Measurements from ENCODE around the gene TBC1D13.
"Not testable (repeated sequence)": the region's sequence is repeated elsewhere in the genome, so short reads cannot be mapped to it uniquely, and the experiment has no call there.

Gene TBC1D13

DNA sequence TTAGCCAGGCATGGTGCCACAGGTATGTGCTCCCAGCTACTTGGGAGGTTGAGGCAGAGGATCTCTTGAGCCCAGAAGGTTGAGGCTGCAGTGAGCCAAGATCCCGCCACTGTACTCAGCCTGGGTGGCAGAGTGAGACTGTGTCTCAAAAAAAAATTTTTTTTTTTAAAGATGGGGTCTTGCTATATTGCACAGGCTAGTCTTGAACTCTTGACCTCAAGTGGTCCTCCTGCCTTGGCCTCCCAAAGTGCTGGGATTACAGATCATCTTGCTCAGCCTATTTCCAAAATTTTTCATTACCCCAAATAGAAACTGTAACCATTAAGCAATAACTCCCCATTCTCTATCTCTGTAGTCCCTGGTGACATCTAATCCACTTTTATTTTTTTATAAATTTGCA lies 4.4 kb upstream of the TBC1D13 start:
- DNase-seq (ENCODE audit: low read depth in 2 of 2), result no peak

DNA sequence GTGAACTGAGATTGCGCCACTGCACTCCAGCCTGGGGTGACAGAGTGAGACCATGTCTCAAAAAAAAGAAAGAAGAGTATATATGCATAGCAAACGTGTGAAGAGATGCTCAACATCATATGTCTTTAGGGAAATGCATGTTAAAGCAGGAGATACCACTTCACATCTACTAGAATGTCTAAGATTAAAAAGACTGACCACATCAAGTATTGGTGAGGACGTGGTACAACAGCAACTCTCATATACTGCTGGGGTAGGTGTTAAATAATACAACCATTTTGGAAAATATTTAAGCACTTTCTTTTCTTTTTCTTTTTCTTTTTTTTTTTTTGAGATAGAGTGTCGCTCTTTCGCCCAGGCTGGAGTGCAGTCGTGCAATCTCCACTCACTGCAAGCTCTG lies 1.6 kb upstream of the TBC1D13 start:
- no peak for DNase-seq (ENCODE audit: low read depth in 2 of 2)

DNA sequence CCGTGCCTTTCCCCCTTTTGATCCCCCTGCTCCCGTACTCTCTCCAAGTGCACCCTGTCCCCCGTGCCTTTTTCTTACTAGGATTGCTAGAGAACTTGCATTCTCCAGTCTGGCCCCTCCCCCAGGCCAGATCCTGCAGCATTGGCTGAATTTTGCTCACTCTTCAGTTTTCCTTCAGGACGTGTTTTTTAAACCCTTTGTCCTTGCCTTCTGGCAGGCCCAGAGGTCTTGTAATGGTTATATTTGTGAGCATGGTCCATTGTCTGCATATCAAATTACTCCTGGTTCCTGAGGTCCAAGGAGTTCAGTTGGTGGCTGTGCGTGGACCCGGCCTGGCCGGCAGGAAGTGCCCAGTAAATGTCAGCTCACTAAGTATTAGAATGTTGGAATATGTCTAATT lies 606 bp downstream of the TBC1D13 start:
- no peak for DNase-seq (ENCODE audit: low read depth in 2 of 2)

DNA sequence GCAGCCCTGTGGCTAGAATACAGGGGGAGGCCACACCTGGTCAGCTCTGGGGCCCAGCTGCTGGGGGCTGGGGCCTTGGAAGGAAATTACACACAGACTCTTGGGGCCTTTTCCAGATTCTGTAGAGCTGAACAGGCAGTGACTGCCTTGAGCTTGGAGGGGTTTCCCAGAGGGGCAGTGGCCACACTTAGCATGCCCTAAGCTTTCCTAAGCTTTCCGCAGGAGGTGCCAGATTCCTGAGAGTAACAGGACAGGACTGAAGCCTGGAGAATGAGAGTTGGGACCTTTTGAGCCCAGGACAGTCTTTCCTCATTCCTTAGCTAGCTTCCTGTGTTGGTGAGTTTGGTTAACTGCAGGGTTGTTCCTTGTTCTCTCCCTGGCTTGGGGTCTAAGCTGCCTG lies 1.4 kb downstream of the TBC1D13 start:
- no peak for DNase-seq (ENCODE audit: low read depth in 2 of 2)

DNA sequence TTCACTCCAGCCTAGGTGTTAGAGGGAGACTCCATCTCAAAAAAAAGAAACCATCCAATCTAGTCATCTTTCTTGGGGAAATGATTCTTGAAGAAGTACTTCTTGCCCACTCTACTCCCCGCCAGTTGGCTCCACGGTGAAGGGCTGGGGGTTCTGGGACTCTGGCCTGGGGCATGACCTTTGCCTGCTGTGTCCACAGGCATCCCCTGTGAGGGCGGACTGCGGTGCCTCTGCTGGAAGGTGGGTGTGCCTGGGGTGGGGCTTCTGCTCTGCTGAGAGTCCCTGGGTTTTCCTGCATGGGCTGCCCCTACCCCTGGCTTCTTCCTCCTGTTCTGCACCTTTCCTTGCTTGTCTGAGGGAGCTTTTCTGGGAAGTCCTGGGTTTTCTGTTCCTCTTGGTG lies 3.5 kb downstream of the TBC1D13 start:
- DNase-seq (ENCODE audit: low read depth in 2 of 2), result no peak

DNA sequence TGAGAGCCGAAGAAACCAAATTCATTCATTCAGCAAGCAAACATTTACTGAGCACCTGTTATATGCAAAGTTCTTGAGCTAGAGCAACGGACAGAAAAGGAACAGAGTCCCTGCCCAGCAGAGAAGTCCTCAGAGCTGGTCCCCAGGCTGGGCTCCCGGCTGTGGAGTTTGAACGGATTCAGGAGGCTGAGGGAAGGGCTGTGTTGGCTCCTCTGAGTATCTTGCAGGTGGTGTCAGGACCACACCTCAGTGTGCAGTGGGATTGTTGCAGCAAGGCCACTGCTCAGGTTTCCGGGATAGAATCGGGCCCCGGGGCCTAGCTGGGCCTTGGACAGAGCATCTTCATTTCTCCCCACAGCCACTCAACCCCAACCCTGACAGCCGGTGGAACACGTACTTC lies 5.1 kb downstream of the TBC1D13 start:
- DNase-seq (ENCODE audit: low read depth in 2 of 2), result no peak

DNA sequence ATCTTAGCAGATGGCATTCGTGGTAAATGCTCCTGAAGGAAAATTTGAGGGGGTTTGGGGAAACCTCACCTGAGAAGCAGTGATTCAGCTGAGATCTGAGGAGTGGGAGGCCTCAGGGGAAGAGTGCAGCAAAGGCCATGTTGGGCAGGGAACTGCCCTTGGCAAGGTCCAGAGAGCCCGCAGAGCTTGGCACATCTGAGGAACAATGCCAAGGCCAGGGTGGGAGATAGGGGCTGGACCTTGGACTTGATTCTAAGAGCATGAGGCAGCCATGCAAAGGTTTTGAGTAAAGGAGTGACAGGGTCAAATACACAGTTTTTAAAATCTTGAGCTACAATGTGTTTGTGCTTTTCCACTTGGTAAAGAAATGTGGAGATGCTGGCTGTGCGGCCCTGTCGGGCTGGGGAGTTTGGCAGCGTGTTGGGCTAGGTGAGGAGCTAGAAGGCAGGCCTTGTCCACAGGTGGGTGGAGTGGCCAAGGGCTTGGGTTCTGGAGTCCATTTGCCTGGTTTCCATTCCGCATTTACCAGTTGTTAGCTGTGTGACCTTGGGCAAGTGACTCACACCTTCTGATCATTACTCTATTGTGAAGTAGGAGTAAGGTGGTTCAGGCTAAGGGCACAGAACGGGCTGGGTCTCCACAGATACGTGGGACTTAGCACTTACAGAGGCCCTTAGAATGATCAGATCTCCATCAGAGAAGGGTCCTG lies 6.1 kb downstream of the TBC1D13 start:
- DNase-seq (ENCODE audit: low read depth in 2 of 2), result no peak

DNA sequence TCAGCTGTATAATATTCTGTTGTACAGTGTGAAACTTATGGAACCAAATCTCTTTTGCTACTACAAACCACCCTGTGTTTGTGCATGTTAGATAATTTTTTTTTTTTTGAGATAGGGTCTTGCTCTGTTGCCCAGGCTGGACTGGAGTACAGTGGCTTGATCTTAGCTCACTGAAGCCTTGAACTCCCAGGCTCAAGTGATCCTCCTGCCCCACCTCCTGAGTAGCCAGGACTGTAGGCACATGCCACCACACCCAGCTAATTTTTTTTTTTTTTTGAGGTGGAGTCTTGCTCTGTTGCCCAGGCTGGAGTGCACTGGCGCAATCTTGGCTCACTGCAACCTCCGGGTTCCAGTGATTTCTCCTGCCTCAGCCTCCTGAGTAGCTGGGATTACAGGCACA lies 7.9 kb downstream of the TBC1D13 start:
- not testable (repeated sequence) for DNase-seq (ENCODE audit: low read depth in 2 of 2)

DNA sequence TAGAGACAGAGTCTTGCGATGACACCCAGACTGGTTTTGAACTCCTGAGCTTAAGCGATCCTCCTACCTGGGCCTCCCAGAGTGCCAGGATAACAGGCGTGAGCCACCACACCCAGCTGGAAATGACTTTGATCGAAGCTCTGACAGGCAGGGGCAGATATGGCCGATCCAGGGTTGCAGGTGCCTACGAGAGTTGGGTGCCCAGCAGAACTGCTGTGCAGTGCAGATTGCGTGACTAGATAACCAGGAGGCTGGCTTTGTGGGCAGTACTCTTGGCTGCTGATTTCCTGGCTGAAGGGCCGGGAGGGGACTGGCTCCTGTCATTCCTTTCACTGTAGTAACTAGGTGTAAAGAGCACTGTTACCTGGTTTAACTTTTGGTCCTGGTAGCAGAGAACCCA lies 11.8 kb downstream of the TBC1D13 start:
- DNase-seq (ENCODE audit: low read depth in 2 of 2), result no peak

DNA sequence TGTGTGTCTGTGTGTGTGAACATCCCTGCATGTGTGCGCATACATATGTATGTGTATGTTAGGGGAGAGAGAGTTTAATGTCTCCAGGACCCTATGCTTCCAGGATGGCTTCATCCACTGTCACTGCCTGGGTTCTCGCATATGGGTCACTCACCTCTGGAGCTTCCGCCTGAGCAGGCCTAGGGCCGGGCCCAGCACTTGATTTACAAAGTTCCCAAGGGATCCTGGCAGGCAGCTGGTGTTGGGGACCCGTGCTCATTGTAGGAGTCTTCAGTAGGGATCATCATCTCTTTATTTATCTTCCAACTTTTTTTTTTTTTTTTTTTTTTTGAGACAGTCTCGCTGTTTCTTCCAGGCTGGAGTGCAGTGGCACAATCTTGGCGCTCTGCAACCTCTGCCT lies 13.0 kb downstream of the TBC1D13 start:
- no peak for DNase-seq (ENCODE audit: low read depth in 2 of 2)

DNA sequence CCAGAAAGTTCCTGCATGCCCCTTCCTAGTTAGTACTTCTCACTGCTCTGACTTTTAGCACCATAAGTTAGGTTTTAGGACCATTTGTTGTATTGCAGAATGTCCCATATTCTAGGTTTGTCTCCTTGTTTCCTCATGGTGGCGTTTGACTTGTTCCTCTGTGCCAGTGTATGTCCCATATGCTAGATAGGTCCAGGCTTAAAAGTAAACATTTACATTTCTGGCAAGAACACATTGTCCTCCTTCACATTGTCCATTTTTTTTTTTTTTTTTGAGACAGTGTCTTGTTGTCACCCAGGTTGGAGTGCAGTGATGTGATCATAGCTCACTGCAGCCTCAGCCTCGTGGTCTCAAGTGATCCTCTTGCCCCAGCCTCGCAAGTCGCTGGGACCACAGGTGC lies 15.4 kb downstream of the TBC1D13 start:
- DNase-seq (ENCODE audit: low read depth in 2 of 2), result no peak

DNA sequence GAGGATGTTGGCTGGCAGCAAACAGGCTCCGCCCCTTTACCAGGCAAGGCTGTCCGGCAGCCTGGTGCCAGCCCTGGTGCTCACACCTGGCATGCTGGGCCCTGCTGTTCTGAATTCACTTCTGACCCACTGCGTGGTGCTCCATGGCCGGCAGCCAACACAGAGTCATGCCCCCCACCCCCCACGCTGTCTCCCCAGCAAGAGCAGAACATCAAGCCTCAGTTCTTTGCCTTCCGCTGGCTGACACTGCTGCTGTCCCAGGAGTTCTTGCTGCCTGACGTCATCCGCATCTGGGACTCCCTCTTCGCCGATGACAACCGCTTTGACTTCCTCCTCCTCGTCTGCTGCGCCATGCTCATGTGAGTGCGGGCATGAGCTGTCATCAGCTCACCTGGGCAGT lies 18.6 kb downstream of the TBC1D13 start:
- no peak for DNase-seq (ENCODE audit: low read depth in 2 of 2)

DNA sequence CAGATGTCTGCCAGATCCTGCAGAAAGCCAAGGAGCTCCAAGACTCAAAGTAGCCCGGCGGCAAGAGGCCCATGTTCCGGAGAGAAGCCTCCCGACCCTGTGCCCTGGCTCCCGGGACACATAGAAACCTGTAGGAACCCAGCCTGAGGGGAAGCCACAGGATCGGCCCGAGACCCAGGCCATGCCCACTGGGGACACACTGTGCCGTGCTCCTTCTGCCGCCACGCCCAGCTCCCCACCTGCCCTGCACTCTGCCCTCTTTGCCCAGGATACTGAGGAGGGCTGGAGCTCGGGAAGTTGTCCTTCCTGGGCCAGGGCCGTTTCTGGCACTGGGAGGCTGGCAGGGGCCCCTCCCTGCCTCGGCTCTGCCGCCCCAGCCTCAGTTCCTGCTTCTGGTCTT lies 20.8 kb downstream of the TBC1D13 start:
- no peak for DNase-seq (ENCODE audit: low read depth in 2 of 2)

DNA sequence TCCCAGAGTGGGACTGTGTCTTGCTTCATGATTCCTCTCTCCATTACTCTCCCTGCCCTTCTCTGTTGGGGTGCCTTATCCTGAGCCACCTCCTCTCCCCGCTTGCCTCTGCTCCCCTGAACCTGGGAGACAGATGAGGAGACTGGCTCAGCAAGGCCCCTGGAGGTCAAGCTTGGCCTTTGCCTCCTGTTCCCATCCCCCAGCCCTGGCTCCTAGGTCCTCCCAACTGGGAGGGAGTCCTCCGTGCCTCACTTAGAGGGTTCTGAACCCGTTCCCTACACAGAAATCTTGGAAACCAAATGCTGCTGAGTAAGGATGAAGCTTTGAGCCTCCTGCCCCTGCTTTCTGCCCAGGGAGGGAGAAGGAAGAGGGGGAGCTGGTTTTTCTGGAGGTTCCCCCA lies 21.5 kb downstream of the TBC1D13 start:
- DNase-seq (ENCODE audit: low read depth in 2 of 2), result no peak

DNA sequence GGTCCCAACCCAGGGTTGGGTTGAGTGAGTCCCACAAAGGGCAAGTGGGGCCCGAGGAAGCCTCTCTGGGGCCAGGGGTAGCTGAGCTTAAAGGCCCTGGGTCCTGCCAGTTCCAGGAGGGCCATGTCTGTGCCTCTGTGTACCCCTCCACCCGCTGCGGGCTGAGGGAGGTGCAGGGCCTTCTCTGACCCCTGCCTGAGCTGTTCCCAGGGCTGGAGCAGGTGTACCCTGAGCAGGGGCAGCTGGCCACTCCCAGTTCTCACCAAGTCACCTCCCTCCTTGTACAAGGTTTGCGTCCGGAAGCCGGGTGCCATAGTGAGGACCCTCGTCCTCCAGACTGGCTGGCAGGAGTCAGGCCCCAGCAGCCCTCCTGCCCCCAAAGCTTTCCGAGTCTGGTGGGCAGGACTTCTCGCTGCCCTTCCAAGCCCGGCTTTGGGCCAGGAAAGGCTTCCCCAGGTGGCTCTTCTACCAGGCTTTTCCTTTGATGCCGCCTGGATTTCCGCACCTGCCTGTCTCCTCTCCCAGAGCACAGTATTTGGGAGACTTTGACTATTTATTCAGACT lies 22.1 kb downstream of the TBC1D13 start:
- DNase-seq (ENCODE audit: low read depth in 2 of 2), result no peak

DNA sequence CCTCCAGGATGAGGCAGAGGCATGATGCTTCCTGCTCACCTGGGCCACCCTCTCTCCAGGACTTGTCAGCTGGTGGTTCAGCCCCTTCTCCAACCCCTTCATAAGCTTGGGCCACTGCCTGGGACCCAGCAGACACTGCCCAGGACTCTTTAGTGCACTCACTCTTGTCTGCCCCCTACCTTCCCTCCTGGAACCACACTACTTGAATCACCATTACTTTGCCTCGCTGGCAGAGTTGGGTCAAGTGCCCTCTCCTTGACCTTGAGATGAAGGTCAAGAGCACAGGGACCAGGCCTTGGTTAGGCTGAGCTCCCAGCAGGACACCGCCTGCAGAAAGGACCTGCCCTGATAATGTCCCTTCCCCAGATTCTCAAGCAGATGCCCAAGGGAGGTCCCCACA lies 22.8 kb downstream of the TBC1D13 start:
- no peak for DNase-seq (ENCODE audit: low read depth in 2 of 2)

DNA sequence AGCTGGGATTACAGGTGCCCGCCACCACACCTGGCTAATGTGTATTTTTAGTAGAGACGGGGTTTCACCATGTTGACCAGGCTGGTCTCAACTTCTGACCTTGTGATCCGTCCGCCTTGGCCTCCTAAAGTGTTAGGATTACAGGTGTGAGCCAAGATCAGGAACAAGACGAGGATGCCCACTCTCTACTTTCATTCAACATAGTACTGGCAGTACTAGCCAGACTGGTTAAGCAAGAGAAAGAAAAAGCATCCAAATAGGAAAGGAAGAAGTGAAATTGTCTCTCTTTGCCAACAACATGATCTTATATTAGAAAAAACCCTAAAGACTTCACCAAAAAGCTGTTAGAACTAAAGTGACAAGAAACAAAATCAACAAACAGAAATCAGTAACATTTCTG lies 23.8 kb downstream of the TBC1D13 start:
- DNase-seq (ENCODE audit: low read depth in 2 of 2), result no peak

DNA sequence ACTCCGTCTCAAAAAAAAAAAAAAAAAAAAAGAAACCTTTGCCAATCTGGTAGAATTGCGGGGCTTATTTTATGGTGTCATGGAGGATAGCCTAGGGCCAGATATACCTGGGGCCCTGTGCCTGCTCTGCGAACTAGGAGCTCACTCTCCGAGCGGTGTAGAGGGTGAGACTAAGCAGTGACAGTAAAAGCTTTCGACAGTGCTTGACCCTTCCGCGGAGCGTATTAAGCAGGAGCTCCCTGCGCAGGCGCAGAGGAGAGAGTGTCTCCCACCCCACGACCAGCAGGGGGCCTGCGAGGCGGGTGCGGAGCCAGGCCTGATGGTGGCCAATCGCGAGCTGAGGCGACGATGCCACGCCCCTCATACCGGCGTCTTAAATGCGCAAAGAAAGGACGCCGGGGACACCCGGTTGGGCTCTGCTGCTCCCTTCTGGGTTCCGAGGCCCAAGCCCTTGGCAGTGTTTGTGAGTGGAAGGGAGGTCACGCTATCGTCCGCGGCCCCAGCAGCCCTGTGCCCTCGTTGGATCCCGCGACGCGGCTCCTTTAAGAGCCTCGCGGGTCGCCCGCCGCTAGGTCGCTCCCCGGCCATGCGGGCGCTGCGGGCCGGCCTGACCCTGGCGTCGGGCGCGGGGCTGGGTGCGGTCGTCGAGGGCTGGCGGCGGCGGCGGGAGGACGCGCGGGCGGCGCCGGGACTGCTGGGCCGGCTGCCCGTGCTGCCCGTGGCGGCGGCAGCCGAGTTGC lies 31.2 kb downstream of the TBC1D13 start, which contains the start of gene ENDOG:
Gene ENDOG, plus strand, starts transcription at position 402 of the 740 bp plus-strand sequence. Its CDS starts 185 bp downstream, at position 587.
- DNase-seq (ENCODE audit: low read depth in 2 of 2), result peak; percentile 96 to 98

DNA sequence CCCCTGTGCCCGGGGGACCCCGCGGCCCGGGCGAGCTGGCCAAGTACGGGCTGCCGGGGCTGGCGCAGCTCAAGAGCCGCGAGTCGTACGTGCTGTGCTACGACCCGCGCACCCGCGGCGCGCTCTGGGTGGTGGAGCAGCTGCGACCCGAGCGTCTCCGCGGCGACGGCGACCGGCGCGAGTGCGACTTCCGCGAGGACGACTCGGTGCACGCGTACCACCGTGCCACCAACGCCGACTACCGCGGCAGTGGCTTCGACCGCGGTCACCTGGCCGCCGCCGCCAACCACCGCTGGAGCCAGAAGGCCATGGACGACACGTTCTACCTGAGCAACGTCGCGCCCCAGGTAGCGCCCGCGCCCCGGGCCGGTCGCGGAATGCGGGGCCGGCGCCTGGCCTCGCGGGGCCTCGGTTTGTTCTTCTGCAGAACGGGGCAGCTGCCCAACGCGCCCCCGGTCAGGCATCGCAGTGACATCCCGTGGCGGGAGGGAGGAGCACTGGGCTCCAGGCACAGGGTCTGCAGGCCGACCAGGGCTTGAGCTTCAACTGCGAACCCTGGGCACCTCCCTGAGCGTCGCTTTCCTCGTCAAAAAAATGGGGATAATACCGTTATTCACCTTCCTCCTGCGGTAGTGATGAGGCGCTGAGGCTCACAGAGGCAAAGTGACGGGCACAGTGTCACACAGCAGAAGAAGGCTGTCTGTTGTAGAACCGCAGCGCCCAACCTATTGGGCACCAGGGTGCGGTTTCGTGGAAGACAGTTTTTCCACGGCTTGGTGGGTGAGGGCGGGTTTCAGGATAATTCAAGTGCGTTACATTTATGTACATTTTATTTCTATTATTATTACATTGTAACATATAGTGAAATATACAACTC lies 32.0 kb downstream of the TBC1D13 start:
- DNase-seq (ENCODE audit: low read depth in 2 of 2), result peak in 1 of 2 donors; percentile 29

DNA sequence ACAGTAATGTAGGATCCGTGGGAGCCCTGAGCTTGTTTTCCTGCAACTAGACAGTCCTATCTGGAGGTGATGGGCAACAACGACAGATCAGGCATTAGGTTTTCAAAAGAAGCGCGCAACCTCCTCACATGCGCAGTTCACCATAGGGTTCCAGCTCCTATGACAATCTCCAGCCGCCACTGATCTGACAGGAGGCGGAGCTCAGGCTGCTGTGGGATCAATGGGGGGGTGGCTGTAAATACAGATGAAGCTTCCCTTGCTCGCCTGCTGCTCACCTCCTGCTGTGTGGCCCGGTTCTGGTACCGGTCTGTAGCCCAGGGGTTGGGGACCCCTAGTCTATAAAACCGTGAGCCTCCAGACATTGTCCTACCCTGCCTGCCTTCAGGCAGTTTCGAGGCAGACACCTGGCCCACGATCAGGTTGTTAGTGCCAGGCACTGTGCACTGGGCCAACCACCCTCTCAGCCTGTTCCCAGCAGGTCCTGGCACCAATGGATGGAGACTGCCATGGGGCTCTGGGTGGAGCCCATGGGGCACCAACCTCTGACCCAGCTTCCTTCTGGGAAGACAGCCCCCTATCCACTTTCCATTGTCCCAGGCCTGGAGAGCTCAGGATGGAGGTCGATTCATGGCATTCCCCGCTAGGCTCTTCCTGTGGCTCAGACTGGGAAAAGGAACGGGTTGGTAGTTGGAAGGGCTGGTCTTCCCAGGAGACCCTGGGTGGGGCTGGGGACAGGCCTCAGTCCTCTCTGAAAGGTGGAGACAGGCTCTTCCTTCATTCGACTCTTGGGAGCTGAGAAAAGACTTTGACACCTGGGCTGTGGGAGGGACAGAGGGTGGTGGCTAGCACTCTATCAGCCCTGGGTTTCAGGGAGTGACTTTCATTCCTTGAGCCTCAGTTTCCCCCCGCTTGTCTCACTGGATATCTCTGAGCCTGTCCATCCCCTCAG lies 32.9 kb downstream of the TBC1D13 start:
- DNase-seq (ENCODE audit: low read depth in 2 of 2), result no peak
